Endothelial cell of umbilical vein (primary cell): Measurements from ENCODE around the gene BMERB1. TPM values are rescaled to one million over a fixed set of nuclear protein-coding genes. Genes with fewer than 3 reads are reported as not detected.

Experiments used
- BruUV-seq: library from RNA; stranded (reverse); fragments of 400-500 nt; replicated peaks from 2 replicates; lab custom pipeline; 2021; lab: Mats Ljungman, UMichigan
- CTCF ChIA-PET: fragments of 300-600, 350-600 bp; sonication (Branson Sonifier 250); formaldehyde crosslinking; loops from one replicate; lab custom pipeline; 2021; ENCODE audit warnings: antibody characterized with exemption, inconsistent platforms; lab: Charles Lee
- POLR2A ChIA-PET: fragments of 300-600, 350-600 bp; sonication (Branson Sonifier 250); formaldehyde crosslinking; loops from one replicate; lab custom pipeline; 2021; ENCODE audit warnings: antibody characterized with exemption, inconsistent platforms; lab: Charles Lee
- DNase-seq: peaks from one replicate; pipeline ENCODE4 v3.0.0-alpha.2; 2011; ENCODE audit warnings: low read depth, low spot score
- FAIRE-seq: peaks from 2 replicates; lab custom pipeline; 2011; peaks lifted over from hg19 to GRCh38; lab: Jason Lieb, UNC
- H2AFZ ChIP-seq: 2 replicates; pipeline ENCODE4 v1.6.0; 2012; ENCODE audit warnings: low read depth, low read length, control low read depth, inconsistent platforms
- H3K27ac ChIP-seq: 2 replicates; pipeline ENCODE4 v1.5.1; 2011; ENCODE audit warnings: low read depth, mild to moderate bottlenecking, control low read depth, low read length, moderate library complexity; ENCODE audit not compliant: insufficient read depth
- H3K27me3 ChIP-seq, 2 experiments: 2 replicates each; pipeline versions ENCODE4 v1.6.0 to v1.6.1; 2011; ENCODE audit warnings: low read length in 2 of 2, mixed read lengths in 1 of 2; ENCODE audit not compliant: control insufficient read depth in 2 of 2, insufficient read depth in 2 of 2
- H3K36me3 ChIP-seq, 2 experiments: 2 replicates in 1 of 2; 3 replicates in 1 of 2; pipeline ENCODE4 v1.5.1; 2011; ENCODE audit warnings: low read length in 2 of 2, mild to moderate bottlenecking in 1 of 2, moderate library complexity in 1 of 2; ENCODE audit not compliant: control insufficient read depth in 2 of 2, insufficient read depth in 2 of 2; ENCODE audit errors: extremely low read depth in 1 of 2
- H3K4me1 ChIP-seq: 3 replicates; pipeline ENCODE4 v1.5.1; 2011; ENCODE audit warnings: mild to moderate bottlenecking, low read length; ENCODE audit not compliant: control insufficient read depth, insufficient read depth; ENCODE audit errors: extremely low read depth
- H3K4me2 ChIP-seq: 2 replicates; pipeline ENCODE4 v1.6.1; 2011; ENCODE audit warnings: low read length, control low read depth, mixed read lengths; ENCODE audit not compliant: insufficient read depth
- H3K4me3 ChIP-seq, 3 experiments: fragments of 200-600 bp in 1 of 3; sonication (generic), shearing (Covaris generic) in 1 of 3; replicated peaks in 1 of 3; 2 replicates each; pipeline ENCODE4 v1.5.1; 2011 to 2016; ENCODE audit warnings: control low read depth in 3 of 3, low read length in 3 of 3, mild to moderate bottlenecking in 2 of 3, inconsistent platforms in 1 of 3, low read depth in 1 of 3, moderate library complexity in 1 of 3; ENCODE audit not compliant: insufficient read depth in 1 of 3
- H3K79me2 ChIP-seq: 2 replicates; pipeline ENCODE4 v1.6.0; 2012; ENCODE audit warnings: low read length, inconsistent platforms; ENCODE audit not compliant: control insufficient read depth, insufficient read depth
- H3K9ac ChIP-seq: replicated peaks from 2 replicates; pipeline ENCODE3; 2011; ENCODE audit warnings: low read length, control low read depth; ENCODE audit not compliant: insufficient read depth; ENCODE audit errors: extremely low read depth
- H3K9me1 ChIP-seq: replicated peaks from 3 replicates; pipeline ENCODE4 v1.6.0; 2011; ENCODE audit warnings: mild to moderate bottlenecking, low read length; ENCODE audit not compliant: control insufficient read depth, insufficient read depth; ENCODE audit errors: extremely low read depth
- H3K9me3 ChIP-seq: replicated peaks from 2 replicates; pipeline ENCODE4 v1.5.1; 2012; ENCODE audit warnings: low read length, inconsistent platforms; ENCODE audit not compliant: control insufficient read depth, insufficient read depth
- H4K20me1 ChIP-seq: replicated peaks from 2 replicates; pipeline ENCODE3; 2011; ENCODE audit warnings: mild to moderate bottlenecking, low read length; ENCODE audit not compliant: control insufficient read depth, insufficient read depth; ENCODE audit errors: extremely low read depth
- EZH2 ChIP-seq: IDR thresholded peaks from 2 replicates; pipeline ENCODE4 v1.6.1; 2012; ENCODE audit warnings: borderline replicate concordance, low read depth, mild to moderate bottlenecking, moderate library complexity, low read length, inconsistent platforms; ENCODE audit not compliant: severe bottlenecking
- FOS ChIP-seq: IDR thresholded peaks from 2 replicates; pipeline ENCODE4 v1.6.1; 2011; ENCODE audit warnings: mild to moderate bottlenecking, low read length, moderate library complexity, borderline replicate concordance; ENCODE audit not compliant: insufficient read depth
- GATA2 ChIP-seq: IDR thresholded peaks from 2 replicates; pipeline ENCODE4 v1.7.0; 2011; ENCODE audit warnings: low read depth, mild to moderate bottlenecking, moderate library complexity, mixed read lengths, low read length; ENCODE audit not compliant: insufficient read length, insufficient read depth
- JUN ChIP-seq: IDR thresholded peaks from 2 replicates; pipeline ENCODE4 v1.6.1; 2011; ENCODE audit warnings: borderline replicate concordance, low read depth; ENCODE audit not compliant: insufficient read length, insufficient read depth
- MYC ChIP-seq: IDR thresholded peaks from one replicate; pipeline ENCODE4 v1.6.1; 2011; ENCODE audit warnings: mild to moderate bottlenecking, low read depth, low read length
- POLR2A ChIP-seq: IDR thresholded peaks from 2 replicates; pipeline ENCODE4 v1.6.1; 2012; ENCODE audit warnings: low read depth, mild to moderate bottlenecking, control low read depth, low read length
- POLR2AphosphoS5 ChIP-seq: IDR thresholded peaks from 2 replicates; pipeline ENCODE4 v1.6.1; 2012; ENCODE audit warnings: low read depth, mild to moderate bottlenecking, control low read depth, low read length, moderate library complexity; ENCODE audit not compliant: insufficient read depth
- dilution Hi-C: fragments of 300-500 bp; cut with MboI; formaldehyde crosslinking; loops from one replicate; pipeline ENCODE4 v1.15.0; 2019; ENCODE audit warnings: low sequenced_read_pairs; ENCODE audit not compliant: extremely low pct_ligation_motif_present
- intact Hi-C: fragments of 100-400 bp; cut with micrococcal nuclease; formaldehyde crosslinking; loops from one replicate; pipeline ENCODE4 v1.10.0; 2022
- polyA plus RNA-seq, 4 experiments: library from polyadenylated mRNA; depleted of rRNA in 3 of 4; stranded (reverse) in 3 of 4; unstranded in 1 of 4; fragments of >200 nt; gene quantifications; 2 replicates each; pipeline versions ENCODE4 v1.2.1 to v1.2.3, GENCODE V29; 2011 to 2012; ENCODE audit warnings: missing spikeins in 1 of 4
- total RNA-seq: library from RNA; stranded (reverse); gene quantifications from 2 replicates; pipeline ENCODE4 v1.2.3, GENCODE V29; 2021
- TF ChIP-seq, protein P1 (sequence below), 2 donors: IDR thresholded peaks; 1 replicate in 1 of 2; 2 replicates in 1 of 2; pipeline ENCODE4 v1.5.1; 2011; ENCODE audit warnings: low read length in 2 of 2, mild to moderate bottlenecking in 2 of 2, moderate library complexity in 2 of 2, control low read depth in 1 of 2, inconsistent platforms in 1 of 2, low read depth in 1 of 2; ENCODE audit not compliant: insufficient read depth in 1 of 2; ENCODE audit errors: extremely low read depth in 1 of 2
- TF ChIP-seq, protein P2 (sequence below): IDR thresholded peaks from 2 replicates; pipeline ENCODE4 v1.6.1; 2011; ENCODE audit not compliant: insufficient read depth, insufficient read length

The BMERB1 gene
- total and polyA plus RNA-seq, 2 donors (not counting 3 experiments of a cell fraction or from before 2014, with no cell fraction given) = 14.1 to 17.4 TPM

DNA sequence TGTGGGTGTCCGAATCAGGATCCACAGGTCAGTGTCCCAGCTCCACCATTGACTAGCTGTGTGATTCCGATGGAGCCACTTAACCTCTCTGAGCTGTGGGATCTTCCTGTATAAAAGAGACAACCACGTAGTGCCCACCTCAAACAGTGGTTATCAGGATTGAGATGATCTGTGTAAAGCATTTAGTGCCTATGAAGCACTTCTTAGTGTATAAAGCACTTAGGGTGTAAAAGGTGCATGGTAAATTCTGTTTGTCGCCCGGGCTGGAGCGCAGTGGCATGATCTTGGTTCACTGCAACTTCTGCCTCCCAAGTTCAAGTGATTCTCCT lies 113.3 kb downstream of the BMERB1 start:
- intact Hi-C loops = no loop called here
- no peaks in the 10 kb centered on the region for H4K20me1 ChIP-seq
- DNase-seq = no peak
- dilution Hi-C loops = no loop called here
- H2AFZ ChIP-seq = no peak overlapping the region
- no peaks in the 10 kb centered on the region for H3K79me2 ChIP-seq
- ChIA-PET CTCF (interaction anchor here (0.6 to 7.9 kb wide), 6 partner anchors 13 to 122 kb away, joined by 3 to 161 read pairs (median 4); no protein-coding TSS in a partner anchor), POLR2A (no interaction called here)
- no peaks in the 10 kb centered on the region for H3K4me1 ChIP-seq
- H3K4me3 ChIP-seq = no peak overlapping the region
- no peak overlapping the region for H3K4me2 ChIP-seq
- H3K9me3 ChIP-seq = no peaks in the 10 kb centered on the region
- TF ChIP-seq, protein P1, sequence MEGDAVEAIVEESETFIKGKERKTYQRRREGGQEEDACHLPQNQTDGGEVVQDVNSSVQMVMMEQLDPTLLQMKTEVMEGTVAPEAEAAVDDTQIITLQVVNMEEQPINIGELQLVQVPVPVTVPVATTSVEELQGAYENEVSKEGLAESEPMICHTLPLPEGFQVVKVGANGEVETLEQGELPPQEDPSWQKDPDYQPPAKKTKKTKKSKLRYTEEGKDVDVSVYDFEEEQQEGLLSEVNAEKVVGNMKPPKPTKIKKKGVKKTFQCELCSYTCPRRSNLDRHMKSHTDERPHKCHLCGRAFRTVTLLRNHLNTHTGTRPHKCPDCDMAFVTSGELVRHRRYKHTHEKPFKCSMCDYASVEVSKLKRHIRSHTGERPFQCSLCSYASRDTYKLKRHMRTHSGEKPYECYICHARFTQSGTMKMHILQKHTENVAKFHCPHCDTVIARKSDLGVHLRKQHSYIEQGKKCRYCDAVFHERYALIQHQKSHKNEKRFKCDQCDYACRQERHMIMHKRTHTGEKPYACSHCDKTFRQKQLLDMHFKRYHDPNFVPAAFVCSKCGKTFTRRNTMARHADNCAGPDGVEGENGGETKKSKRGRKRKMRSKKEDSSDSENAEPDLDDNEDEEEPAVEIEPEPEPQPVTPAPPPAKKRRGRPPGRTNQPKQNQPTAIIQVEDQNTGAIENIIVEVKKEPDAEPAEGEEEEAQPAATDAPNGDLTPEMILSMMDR (IDR thresholded peaks at IDR 0.05; ENCODE audit: extremely low read depth in 1 of 2, insufficient read depth in 1 of 2, low read depth in 1 of 2, low read length in 2 of 2) = no peak
- no peak for TF ChIP-seq JUN
- TF ChIP-seq POLR2AphosphoS5 = no peak
- TF ChIP-seq, protein P2, sequence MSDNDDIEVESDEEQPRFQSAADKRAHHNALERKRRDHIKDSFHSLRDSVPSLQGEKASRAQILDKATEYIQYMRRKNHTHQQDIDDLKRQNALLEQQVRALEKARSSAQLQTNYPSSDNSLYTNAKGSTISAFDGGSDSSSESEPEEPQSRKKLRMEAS = no peak
- no peak for TF ChIP-seq POLR2A
- no peak for TF ChIP-seq GATA2
- TF ChIP-seq FOS = no peak
- TF ChIP-seq EZH2 = no peak
- TF ChIP-seq MYC = no peak
- H3K9me1 ChIP-seq = no peaks in the 10 kb centered on the region
- H3K27me3 ChIP-seq = no peaks in the 10 kb centered on the region
- no peaks in the 10 kb centered on the region for H3K36me3 ChIP-seq
- H3K27ac ChIP-seq = no peak overlapping the region
- no TSS peak for BruUV-seq
- no peak for FAIRE-seq
- H3K9ac ChIP-seq = no peak overlapping the region
